SW480 (cell line): ENCODE measurements around the gene HIPK4.
"Not testable (repeated sequence)": the region's sequence is repeated elsewhere in the genome, so short reads cannot be mapped to it uniquely, and the experiment has no call there.

ENCODE experiments used
- DNase-seq: peaks from one replicate; pipeline ENCODE4 v3.0.0-alpha.2; 2016; ENCODE audit warnings: low spot score

The HIPK4 gene

GRCh38 chr19:40337594-40337993 is 52.4 kb downstream of the HIPK4 start:
- DNase-seq = no peak

DNA sequence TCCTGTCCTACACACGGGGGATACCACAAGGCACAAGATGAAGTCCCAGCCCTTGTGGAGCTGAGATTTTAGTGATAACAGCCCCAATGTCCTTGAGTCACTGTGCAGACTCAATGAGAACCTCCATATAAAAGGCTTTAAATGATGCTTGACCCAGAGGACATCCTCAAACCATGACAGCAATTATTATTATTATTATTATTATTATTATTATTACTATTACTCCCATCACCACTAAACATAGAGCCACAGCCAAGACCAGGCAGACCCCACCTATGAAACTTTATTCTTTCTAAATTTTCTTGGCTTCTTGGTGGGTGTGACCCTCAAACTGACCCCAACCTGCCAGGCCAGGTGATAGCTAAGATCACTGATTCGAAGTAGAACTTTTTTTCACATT is 52.9 kb downstream of the HIPK4 start:
- DNase-seq = no peak

GRCh38 chr19:40336601-40336900 is 53.4 kb downstream of the HIPK4 start:
- DNase-seq = no peak

DNA sequence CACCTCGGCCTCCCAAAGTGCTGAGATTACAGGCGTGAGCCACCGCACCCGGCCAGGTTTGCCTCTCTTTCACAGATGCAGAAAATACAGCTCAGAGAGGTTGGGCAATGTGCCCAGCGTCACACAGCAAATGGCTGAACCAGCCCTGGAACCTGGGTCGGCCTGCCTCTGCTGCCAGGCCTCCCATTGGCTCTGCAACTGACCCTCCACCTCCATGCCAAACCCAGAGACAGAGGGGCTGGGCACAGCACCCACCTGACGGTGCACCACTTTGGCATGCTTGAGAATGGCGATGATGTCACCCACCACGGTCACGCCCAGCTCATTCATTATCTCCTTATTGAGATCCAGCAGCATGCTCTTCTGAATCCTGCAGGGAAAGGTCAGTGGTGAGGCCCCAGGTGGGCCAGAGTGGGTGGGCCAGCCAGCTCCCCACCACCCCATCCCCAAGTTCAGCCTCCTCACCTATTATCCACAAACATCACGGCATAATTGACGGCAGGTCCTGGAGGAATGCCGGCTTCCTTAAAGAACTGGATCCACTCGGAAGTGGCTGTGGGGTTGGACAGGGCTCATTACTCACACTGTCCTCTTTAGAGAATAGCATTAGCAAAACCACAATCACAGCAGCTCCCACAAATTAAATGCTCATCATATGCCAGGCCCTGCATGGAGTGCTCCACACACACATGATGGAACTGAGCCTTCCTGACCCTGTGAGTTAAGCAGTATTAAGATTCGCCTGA is 54.0 kb downstream of the HIPK4 start:
- DNase-seq = peak; percentile 50

DNA sequence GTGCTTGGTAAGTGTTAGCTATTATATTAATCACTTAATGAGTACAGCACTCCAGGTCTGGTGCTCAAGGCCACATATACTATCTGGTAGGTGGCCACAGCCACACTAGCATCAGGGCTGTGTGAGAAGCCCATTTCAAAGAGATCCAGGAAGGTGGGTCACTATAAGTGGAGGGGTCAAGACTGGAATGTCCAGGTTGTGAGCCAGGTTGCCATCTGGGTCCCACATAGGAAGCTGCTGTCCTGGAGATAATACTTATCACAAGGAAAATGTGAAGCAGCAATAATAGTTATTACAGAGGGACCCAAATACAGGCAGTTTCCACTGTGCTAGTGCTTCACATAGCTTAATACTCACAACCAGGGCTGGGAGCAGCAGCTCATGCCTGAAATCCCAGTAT is 54.9 kb downstream of the HIPK4 start:
- DNase-seq = no peak

GRCh38 chr19:40333083-40333482 is 56.9 kb downstream of the HIPK4 start:
- DNase-seq = not testable (repeated sequence)

DNA sequence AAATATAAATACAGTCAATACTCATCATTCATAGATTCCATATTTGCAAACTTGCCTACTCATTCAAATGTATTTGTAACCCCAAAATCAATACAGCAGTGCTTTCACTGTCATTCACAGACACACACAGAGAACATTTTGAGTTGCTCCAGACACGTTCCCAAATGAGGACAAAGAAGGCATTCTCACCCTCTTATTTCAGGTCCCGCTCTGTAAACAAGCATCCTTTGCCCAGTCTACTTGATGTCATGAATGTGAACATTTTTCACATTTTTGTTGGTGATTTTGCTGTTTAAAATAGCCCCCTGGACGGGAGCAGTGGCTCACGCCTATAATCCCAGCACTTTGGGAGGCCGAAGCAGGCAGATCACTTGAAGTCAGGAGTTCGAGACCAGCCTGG is 57.3 kb downstream of the HIPK4 start:
- DNase-seq = no peak

- no peak for DNase-seq
These were observed 58.9 kb downstream of the HIPK4 start for GRCh38 chr19:40331052-40331451.
